B cell (primary cell): ENCODE measurements around the gene ST3GAL3. TPM values are rescaled to one million over a fixed set of nuclear protein-coding genes. Genes with fewer than 3 reads are reported as not detected.

ENCODE experiments used
- ATAC-seq: fragments of 200-7000 bp; cut with Tn5 transposase; one replicate; pipeline ENCODE4 v1.10.0; 2021; ENCODE audit warnings: low read depth, mild to moderate bottlenecking, moderate number of reproducible peaks, moderate library complexity
- CTCF ChIA-PET: fragments of 350-600 bp; sonication (Branson Sonifier 250); formaldehyde crosslinking; loops from one replicate; lab custom pipeline; 2021; ENCODE audit warnings: antibody characterized with exemption, inconsistent platforms; lab: Charles Lee
- POLR2A ChIA-PET: fragments of 350-600 bp; sonication (Branson Sonifier 250); formaldehyde crosslinking; loops from one replicate; lab custom pipeline; 2021; ENCODE audit warnings: antibody characterized with exemption; lab: Charles Lee
- DNase-seq: peaks from one replicate; pipeline ENCODE4 v3.0.0; 2013
- H2AFZ ChIP-seq: 2 replicates; pipeline ENCODE4 v1.6.1; 2012; ENCODE audit warnings: mild to moderate bottlenecking, low read depth, low read length; ENCODE audit not compliant: insufficient read depth, poor library complexity, severe bottlenecking
- H3K27ac ChIP-seq, 2 donors: 1 replicate in 1 of 2; 2 replicates in 1 of 2; pipeline ENCODE4 v1.5.1; 2012 to 2013; ENCODE audit warnings: low read length in 2 of 2, mild to moderate bottlenecking in 2 of 2, moderate library complexity in 1 of 2
- H3K27me3 ChIP-seq, 4 experiments: fragments of 200-600 bp in 1 of 4; sonication (generic) in 1 of 4; replicated peaks in 1 of 4; 1 replicate in 2 of 4; 2 replicates in 2 of 4; pipeline versions ENCODE4 v1.6.1 to v1.7.0; 2013 to 2016; ENCODE audit warnings: low read length in 3 of 4, mild to moderate bottlenecking in 2 of 4, mixed read lengths in 1 of 4, moderate library complexity in 1 of 4; ENCODE audit not compliant: insufficient read depth in 4 of 4, control insufficient read depth in 3 of 4; ENCODE audit errors: control extremely low read depth in 1 of 4
- H3K36me3 ChIP-seq, 2 experiments: replicated peaks in 1 of 2; 1 replicate in 1 of 2; 2 replicates in 1 of 2; pipeline versions ENCODE4 v1.6.1 to v1.7.1; 2013; ENCODE audit warnings: low read length in 1 of 2; ENCODE audit not compliant: insufficient read depth in 2 of 2, control insufficient read depth in 1 of 2; ENCODE audit errors: control extremely low read depth in 1 of 2, extremely low read depth in 1 of 2
- H3K4me1 ChIP-seq, 2 donors: fragments of 200-600 bp in 1 of 2; sonication (generic) in 1 of 2; 1 replicate in 1 of 2; 2 replicates in 1 of 2; pipeline versions ENCODE4 v1.5.1 to v1.6.1; 2013 to 2017; ENCODE audit warnings: low read length in 2 of 2; ENCODE audit not compliant: control insufficient read depth in 2 of 2, insufficient read depth in 2 of 2
- H3K4me2 ChIP-seq: replicated peaks from 2 replicates; pipeline ENCODE3; 2012; ENCODE audit warnings: mild to moderate bottlenecking, low read depth, low read length; ENCODE audit not compliant: poor library complexity, severe bottlenecking
- H3K4me3 ChIP-seq, 5 experiments: fragments of 200-600 bp in 1 of 5; sonication (generic) in 1 of 5; 1 replicate in 3 of 5; 2 replicates in 2 of 5; pipeline versions ENCODE4 v1.5.1 to v1.7.0; 2011 to 2016; ENCODE audit warnings: low read length in 4 of 5, mild to moderate bottlenecking in 4 of 5, low read depth in 2 of 5, control low read depth in 1 of 5, moderate library complexity in 1 of 5; ENCODE audit not compliant: insufficient read depth in 1 of 5; ENCODE audit errors: control extremely low read depth in 1 of 5, extremely low read depth in 1 of 5
- H3K79me2 ChIP-seq: fragments of 200-600 bp; sonication (generic); one replicate; pipeline ENCODE4 v1.6.0; 2016; ENCODE audit warnings: low read length; ENCODE audit not compliant: control insufficient read depth, insufficient read depth
- H3K9ac ChIP-seq: fragments of 200-600 bp; sonication (generic); 2 replicates; pipeline ENCODE4 v1.6.1; 2017; ENCODE audit warnings: mild to moderate bottlenecking, low read length, moderate library complexity
- H3K9me3 ChIP-seq, 3 donors: one replicate each; pipeline versions ENCODE4 v1.6.1 to v1.7.1; 2013; ENCODE audit warnings: low read length in 2 of 3; ENCODE audit not compliant: control insufficient read depth in 2 of 3, insufficient read depth in 1 of 3; ENCODE audit errors: control extremely low read depth in 1 of 3
- H4K20me1 ChIP-seq: 2 replicates; pipeline ENCODE4 v1.6.0; 2012; ENCODE audit warnings: mild to moderate bottlenecking, low read length; ENCODE audit not compliant: insufficient read depth, control insufficient read depth, poor library complexity, severe bottlenecking
- H3K27ac Mint-ChIP-seq: one replicate; pipeline ENCODE4 v1.8.0; 2021; ENCODE audit warnings: mixed read lengths
- H3K27me3 Mint-ChIP-seq: one replicate; pipeline ENCODE4 v1.8.0; 2021; ENCODE audit warnings: mixed read lengths
- H3K4me1 Mint-ChIP-seq: one replicate; pipeline ENCODE4 v1.8.0; 2021; ENCODE audit warnings: mixed read lengths
- H3K4me3 Mint-ChIP-seq: one replicate; pipeline ENCODE4 v1.8.0; 2021; ENCODE audit warnings: mixed read lengths
- H3K9me3 Mint-ChIP-seq: one replicate; pipeline ENCODE4 v1.8.0; 2022; ENCODE audit warnings: mixed read lengths; ENCODE audit not compliant: insufficient read depth
- CTCF ChIP-seq: fragments of 200-600 bp; IDR thresholded peaks from one replicate; pipeline ENCODE4 v1.8.0; 2022; ENCODE audit warnings: antibody characterized with exemption, mild to moderate bottlenecking
- EZH2 ChIP-seq: IDR thresholded peaks from 2 replicates; pipeline ENCODE4 v1.6.1; 2012; ENCODE audit warnings: borderline replicate concordance, low read depth, mild to moderate bottlenecking, moderate library complexity, low read length; ENCODE audit not compliant: insufficient read depth, poor library complexity, severe bottlenecking
- WGBS: methylation state at CpG from one replicate; pipeline ENCODE4 v1.1.5; 2013; ENCODE audit warnings: missing lambda C conversion rate; ENCODE audit not compliant: insufficient coverage; 5-methylcytosine and 5-hydroxymethylcytosine counted together
- intact Hi-C: fragments of 100-400 bp; cut with micrococcal nuclease; formaldehyde crosslinking; loops from one replicate; pipeline ENCODE4 v1.10.0; 2022
- polyA plus RNA-seq: library from polyadenylated mRNA; depleted of rRNA; stranded (reverse); fragments of >200 nt; gene quantifications from 2 replicates; pipeline ENCODE4 v1.2.3, GENCODE V29; 2012
- total RNA-seq, 2 donors: library from RNA; stranded (reverse); fragments of 120-200 nt in 1 of 2; gene quantifications; 1 replicate in 1 of 2; 2 replicates in 1 of 2; pipeline versions ENCODE4 v1.2.3 to v1.2.4, GENCODE V29; 2013 to 2022

Gene ST3GAL3
- total and polyA plus RNA-seq, 2 donors (not counting 1 experiment from before 2014, with no cell fraction given) = 16.8 to 31.4 TPM

GRCh38 chr1:43786960-43787359 lies 79.6 kb downstream of the ST3GAL3 start:
- H3K79me2 ChIP-seq = no peaks in the 10 kb centered on the region
- H3K9me3 Mint-ChIP-seq = no peaks in the 10 kb centered on the region
- H3K36me3 ChIP-seq = no peaks in the 10 kb centered on the region
- no peaks in the 10 kb centered on the region for H3K9me3 ChIP-seq
- intact Hi-C loops = no loop called here
- no peaks in the 10 kb centered on the region for H3K27me3 ChIP-seq
- H3K4me3 ChIP-seq = no peak overlapping the region
- no peaks in the 10 kb centered on the region for H3K27me3 Mint-ChIP-seq
- WGBS = 20% methylated on average over 1 of the region's 1 CpG
- DNase-seq = no peak
- no peak overlapping the region for H3K27ac ChIP-seq
- no peak overlapping the region for H3K4me3 Mint-ChIP-seq
- H3K9ac ChIP-seq = no peak overlapping the region
- CTCF ChIA-PET = no interaction called here
- H3K4me1 ChIP-seq = no peaks in the 10 kb centered on the region
- no peak for ATAC-seq
- no peaks in the 10 kb centered on the region for H3K4me1 Mint-ChIP-seq
- POLR2A ChIA-PET = no interaction called here
- no peak overlapping the region for H2AFZ ChIP-seq
- no peak overlapping the region for H3K27ac Mint-ChIP-seq
- H3K4me2 ChIP-seq = no peak overlapping the region
- no peaks in the 10 kb centered on the region for H4K20me1 ChIP-seq
- no peak for TF ChIP-seq EZH2
- TF ChIP-seq CTCF = no peak

- Mint-ChIP-seq H3K9me3 (no peaks in the 10 kb centered on the region), H3K4me1 (no peaks in the 10 kb centered on the region), H3K4me3 (no peak overlapping the region), H3K27ac (no peak overlapping the region), H3K27me3 (no peaks in the 10 kb centered on the region)
- H2AFZ ChIP-seq = no peak overlapping the region
- H3K27me3 ChIP-seq = no peaks in the 10 kb centered on the region
- H4K20me1 ChIP-seq = no peaks in the 10 kb centered on the region
- H3K4me3 ChIP-seq = no peak overlapping the region
- TF ChIP-seq EZH2 (no peak), CTCF (no peak)
- H3K36me3 ChIP-seq = no peaks in the 10 kb centered on the region
- H3K27ac ChIP-seq = no peak overlapping the region
- no peak for DNase-seq
- 60% methylated on average over 2 of the region's 3 CpGs for WGBS
- H3K4me2 ChIP-seq = no peak overlapping the region
- no peaks in the 10 kb centered on the region for H3K9me3 ChIP-seq
- no peak overlapping the region for H3K9ac ChIP-seq
- POLR2A ChIA-PET = no interaction called here
- H3K79me2 ChIP-seq = no peaks in the 10 kb centered on the region
- CTCF ChIA-PET = no interaction called here
- H3K4me1 ChIP-seq = no peaks in the 10 kb centered on the region
- ATAC-seq = no peak
- intact Hi-C loops = no loop called here
These were observed 82.5 kb downstream of the ST3GAL3 start for GRCh38 chr1:43789604-43790550.
